ENCODE measurements around the gene CCDC81. TPM values are rescaled to one million over a fixed set of nuclear protein-coding genes. Genes with fewer than 3 reads are reported as not detected.

Gene CCDC81
- total and polyA plus RNA-seq, 3 experiments from 2014 or later = 0.26 to 0.44 (median 0.31) TPM

DNA sequence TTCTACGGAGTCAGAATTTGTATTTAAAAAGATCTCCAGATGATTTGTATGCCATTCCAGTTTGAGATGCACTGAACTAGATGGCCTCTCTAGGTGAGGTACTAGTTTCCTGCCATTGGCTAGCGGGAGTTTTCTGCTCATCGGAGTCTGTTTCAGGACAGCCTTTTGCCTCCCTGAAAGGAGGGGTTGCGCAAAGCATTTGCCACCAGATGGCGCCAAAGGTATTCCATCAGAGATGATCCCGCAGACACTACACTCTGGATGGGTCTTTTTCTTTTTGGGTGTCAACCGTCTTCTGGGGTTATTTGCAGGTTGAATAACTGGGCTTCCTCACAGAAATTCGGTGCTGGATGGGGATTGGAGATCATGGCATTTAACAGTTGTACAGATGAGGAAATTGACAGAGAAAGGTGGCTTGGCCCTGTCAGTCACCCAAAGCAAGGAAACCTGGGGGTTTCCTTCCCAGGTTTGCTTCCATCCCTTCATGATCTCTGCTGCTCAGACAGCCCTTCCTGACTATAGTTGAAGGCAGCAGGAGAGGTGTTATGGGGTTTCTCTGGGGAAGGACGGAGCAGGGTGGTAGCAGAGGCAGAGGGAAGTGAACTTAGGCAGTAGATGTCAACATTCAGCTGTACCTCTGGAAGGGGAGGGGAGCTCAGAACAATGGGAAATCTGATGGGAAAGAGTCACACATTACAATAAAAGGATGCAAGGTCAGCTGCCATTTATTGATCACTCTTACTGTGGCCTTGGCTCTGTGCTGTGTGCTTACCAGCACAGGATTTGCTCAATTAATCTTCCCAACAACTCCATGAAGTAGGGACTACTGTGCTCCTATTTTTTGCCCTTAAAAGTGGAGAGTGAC is 81.6 kb downstream of the CCDC81 start:
- no peak overlapping the region for H3K4me3 ChIP-seq (ENCODE audit: low read length)
- H3K9me3 Mint-ChIP-seq = no peaks in the 10 kb centered on the region
- H3K9me3 ChIP-seq (ENCODE audit: low read length) = no peaks in the 10 kb centered on the region
- H3K27me3 Mint-ChIP-seq = no peaks in the 10 kb centered on the region
- CTCF ChIA-PET = interaction anchor here (1.1 to 2.3 kb wide), 5 partner anchors 8 to 152 kb away, joined by 3 to 9 read pairs (median 4); no protein-coding TSS in a partner anchor
- H3K27ac ChIP-seq (ENCODE audit: low read depth, low read length) = no peak overlapping the region
- peak; percentile 33 to 77 (median 52) for DNase-seq
- peaks cover 2 to 6% (median 6%) of the 10 kb centered on the region in 3 donors for H3K4me1 Mint-ChIP-seq
- H3K36me3 Mint-ChIP-seq = no peaks in the 10 kb centered on the region
- no peak overlapping the region for H3K4me3 Mint-ChIP-seq
- no peaks in the 10 kb centered on the region for H3K4me1 ChIP-seq (ENCODE audit: insufficient read depth, low read length)
- no peaks in the 10 kb centered on the region for H3K36me3 ChIP-seq (ENCODE audit: insufficient read depth, low read length)
- H3K27me3 ChIP-seq (ENCODE audit: insufficient read depth, low read length, poor library complexity, severe bottlenecking) = no peaks in the 10 kb centered on the region
- no peak overlapping the region for H3K27ac Mint-ChIP-seq
- POLR2A ChIA-PET = no interaction called here

DNA sequence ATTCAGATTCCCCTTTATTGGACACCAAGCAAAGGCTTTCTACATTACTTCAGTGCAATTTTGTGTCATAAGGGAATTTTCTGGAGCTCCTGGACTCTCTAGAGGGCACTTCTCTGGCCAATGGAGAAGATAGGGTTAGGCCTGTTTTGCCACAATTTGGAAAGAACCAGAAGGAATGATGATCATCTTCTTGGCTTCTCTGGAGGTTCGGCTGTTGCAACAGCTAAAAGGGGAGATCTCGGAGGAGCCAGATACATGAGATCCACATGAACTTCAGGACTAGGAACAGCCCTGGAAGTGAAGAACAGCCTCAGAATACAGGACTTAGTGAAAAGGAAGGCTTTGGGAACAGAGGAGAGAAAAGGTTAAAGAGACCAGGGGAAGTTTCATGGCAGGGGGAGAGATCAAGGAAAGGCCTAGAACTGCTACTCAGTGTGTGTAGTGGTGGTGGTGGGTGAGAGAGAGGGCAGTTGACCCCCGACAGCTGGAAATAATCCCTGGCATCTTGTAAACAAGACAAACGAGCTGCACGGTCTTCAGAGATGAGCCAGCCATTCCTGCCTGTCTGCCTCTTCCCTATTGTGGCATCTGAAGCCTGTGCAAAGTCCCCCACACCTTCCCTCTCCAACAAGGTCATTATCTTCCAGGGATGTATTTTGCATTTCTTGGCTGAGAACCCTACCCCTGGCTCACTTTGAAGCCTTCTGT is 83.8 kb downstream of the CCDC81 start:
- Mint-ChIP-seq H3K4me1 (peaks cover 2 to 6% (median 6%) of the 10 kb centered on the region in 3 donors), H3K4me3 (no peak overlapping the region)
- CTCF ChIA-PET = interaction anchor here (2.3 kb wide), 1 partner anchor 10 kb away, joined by 9 read pairs; no protein-coding TSS in a partner anchor

DNA sequence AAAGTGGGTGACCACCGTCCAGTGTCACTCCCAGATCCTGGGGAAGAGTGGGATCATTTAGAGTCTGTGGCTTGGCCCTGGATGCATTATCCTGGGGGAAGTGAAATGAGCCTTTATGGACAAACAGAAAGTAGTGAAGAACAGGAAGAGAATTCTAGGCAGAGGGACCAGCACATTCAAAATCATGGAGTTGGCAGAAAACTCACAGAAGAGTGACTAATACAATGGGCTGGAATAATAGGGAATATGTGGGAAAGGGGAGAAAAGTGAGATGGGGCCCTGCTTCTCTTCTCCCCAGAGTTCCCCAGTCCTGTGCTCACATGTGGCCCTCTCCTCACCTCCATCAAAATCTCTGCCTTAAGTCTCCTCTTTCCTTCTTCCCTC is 84.3 kb downstream of the CCDC81 start:
- DNase-seq = no peak
- Mint-ChIP-seq H3K27me3 (no peaks in the 10 kb centered on the region), H3K4me1 (peaks cover 2 to 6% (median 6%) of the 10 kb centered on the region in 3 donors), H3K36me3 (peaks cover 0 to 3% (median 0%) of the 10 kb centered on the region in 3 donors), H3K4me3 (no peak overlapping the region), H3K27ac (no peak overlapping the region), H3K9me3 (no peaks in the 10 kb centered on the region)
- H3K27me3 ChIP-seq (ENCODE audit: insufficient read depth, low read length, poor library complexity, severe bottlenecking) = no peaks in the 10 kb centered on the region
- ChIA-PET CTCF (no interaction called here), POLR2A (no interaction called here)
- no peaks in the 10 kb centered on the region for H3K9me3 ChIP-seq (ENCODE audit: low read length)
- H3K4me3 ChIP-seq (ENCODE audit: low read length) = no peak overlapping the region
- no peaks in the 10 kb centered on the region for H3K36me3 ChIP-seq (ENCODE audit: insufficient read depth, low read length)
- H3K4me1 ChIP-seq (ENCODE audit: insufficient read depth, low read length) = no peaks in the 10 kb centered on the region
- no peak overlapping the region for H3K27ac ChIP-seq (ENCODE audit: low read depth, low read length)

More for the DNA sequence above, 83.8 kb downstream of the CCDC81 start:
- Histone ChIP-seq H3K27me3 (ENCODE audit: insufficient read depth, low read length, poor library complexity, severe bottlenecking) (no peaks in the 10 kb centered on the region), H3K9me3 (ENCODE audit: low read length) (no peaks in the 10 kb centered on the region), H3K36me3 (ENCODE audit: insufficient read depth, low read length) (no peaks in the 10 kb centered on the region), H3K4me1 (ENCODE audit: insufficient read depth, low read length) (no peaks in the 10 kb centered on the region), H3K27ac (ENCODE audit: low read depth, low read length) (no peak overlapping the region), H3K4me3 (ENCODE audit: low read length) (no peak overlapping the region)
- no peaks in the 10 kb centered on the region for H3K27me3 Mint-ChIP-seq
- no peaks in the 10 kb centered on the region for H3K9me3 Mint-ChIP-seq
- DNase-seq = no peak
- peaks cover 0 to 3% (median 0%) of the 10 kb centered on the region in 3 donors for H3K36me3 Mint-ChIP-seq
- POLR2A ChIA-PET = no interaction called here
- H3K27ac Mint-ChIP-seq = peak overlapping the region in 1 of 8 donors; percentile 58

DNA sequence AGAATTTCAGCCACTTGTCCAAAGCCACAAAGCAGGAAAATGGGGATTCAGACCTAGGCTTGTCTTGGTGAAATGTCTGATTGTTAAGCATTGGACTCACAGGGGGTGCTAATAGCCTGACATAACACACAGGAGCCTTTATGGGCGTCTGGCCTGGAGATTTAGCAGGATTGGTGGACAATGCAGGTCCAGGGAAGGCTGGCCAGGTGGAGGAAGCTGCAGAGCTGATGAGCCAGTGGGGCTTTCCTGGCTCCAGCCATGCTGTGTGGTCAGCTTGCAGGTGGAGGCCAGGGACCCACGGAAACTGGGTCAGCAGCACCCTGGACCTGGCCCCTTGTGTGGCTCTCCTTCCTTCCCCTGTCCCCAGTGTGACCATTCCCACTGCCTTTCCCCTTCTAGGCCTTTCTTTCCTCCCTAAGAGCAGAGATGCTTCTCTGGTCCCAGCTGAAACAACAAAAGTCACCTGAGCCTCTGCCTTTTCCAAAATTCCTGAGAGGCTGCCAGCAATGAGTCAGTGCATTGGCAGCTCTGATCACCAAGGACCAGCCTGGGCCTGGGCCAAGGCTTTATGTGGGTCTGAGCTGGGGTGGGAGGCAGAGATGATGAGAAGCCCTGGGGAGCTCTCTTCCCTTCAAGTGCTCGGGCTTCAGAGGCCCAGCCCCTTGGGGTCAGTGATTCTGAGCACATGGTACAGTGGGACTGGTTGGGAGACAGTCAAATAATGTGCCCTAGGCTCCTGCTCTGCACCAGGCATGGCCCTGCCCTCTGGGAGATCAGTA is 85.2 kb downstream of the CCDC81 start:
- no peaks in the 10 kb centered on the region for H3K36me3 ChIP-seq (ENCODE audit: insufficient read depth, low read length)
- H3K9me3 ChIP-seq (ENCODE audit: low read length) = no peaks in the 10 kb centered on the region
- CTCF ChIA-PET = no interaction called here
- H3K4me3 Mint-ChIP-seq = no peak overlapping the region
- POLR2A ChIA-PET = no interaction called here
- H3K4me1 Mint-ChIP-seq = peaks cover 2 to 6% (median 6%) of the 10 kb centered on the region in 3 donors
- H3K4me3 ChIP-seq (ENCODE audit: low read length) = no peak overlapping the region
- no peak for DNase-seq
- H3K27me3 Mint-ChIP-seq = no peaks in the 10 kb centered on the region
- no peaks in the 10 kb centered on the region for H3K4me1 ChIP-seq (ENCODE audit: insufficient read depth, low read length)
- no peak overlapping the region for H3K27ac ChIP-seq (ENCODE audit: low read depth, low read length)
- no peaks in the 10 kb centered on the region for H3K9me3 Mint-ChIP-seq
- H3K36me3 Mint-ChIP-seq = peaks cover 0 to 3% (median 0%) of the 10 kb centered on the region in 3 donors
- no peak overlapping the region for H3K27ac Mint-ChIP-seq
- no peaks in the 10 kb centered on the region for H3K27me3 ChIP-seq (ENCODE audit: insufficient read depth, low read length, poor library complexity, severe bottlenecking)

DNA sequence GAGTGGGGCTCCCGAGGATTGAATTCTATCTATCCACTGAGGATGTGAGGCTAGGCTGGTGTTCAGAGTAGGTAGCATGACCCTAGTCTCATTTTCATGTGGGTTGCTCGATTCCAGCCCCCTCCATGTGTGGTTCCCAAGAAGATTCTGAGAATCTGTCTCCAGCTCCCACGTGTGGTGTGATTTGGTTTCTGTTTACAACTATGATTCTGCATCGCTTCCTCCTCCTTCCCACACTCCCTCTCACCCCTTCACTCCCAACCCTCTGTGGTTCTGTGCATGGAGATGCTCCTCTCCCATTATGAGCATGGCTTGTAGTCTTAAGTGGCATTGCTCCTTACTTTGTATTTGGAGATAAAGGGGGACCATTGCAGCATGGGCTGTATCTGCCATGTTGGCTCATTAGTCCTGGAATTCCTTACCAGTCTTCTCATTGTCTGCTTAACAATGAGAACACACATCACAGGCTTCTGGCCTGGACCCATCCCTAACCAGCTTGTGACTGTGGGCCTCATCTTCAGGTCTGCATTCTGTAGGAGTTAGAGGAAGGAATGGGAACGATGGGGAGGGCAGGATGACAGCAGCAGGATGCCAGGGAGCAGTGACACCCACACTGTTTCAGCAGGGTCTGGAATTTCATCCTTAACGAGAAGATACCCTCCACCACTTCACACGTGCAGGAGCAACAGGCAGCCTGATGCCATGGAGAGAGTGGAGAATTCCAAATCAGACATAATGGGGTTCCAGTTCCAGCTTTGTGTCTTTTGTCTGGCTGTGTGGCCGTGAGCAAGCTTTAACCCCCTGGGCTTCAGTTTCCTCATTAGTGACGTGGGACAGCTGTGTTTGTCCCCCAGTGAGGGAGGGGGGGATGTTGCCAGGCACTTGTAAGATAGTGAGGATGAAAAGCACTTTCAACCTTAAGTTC is 86.0 kb downstream of the CCDC81 start:
- Histone ChIP-seq H3K9me3 (ENCODE audit: low read length) (no peaks in the 10 kb centered on the region), H3K36me3 (ENCODE audit: insufficient read depth, low read length) (no peaks in the 10 kb centered on the region), H3K27ac (ENCODE audit: low read depth, low read length) (no peak overlapping the region), H3K27me3 (ENCODE audit: insufficient read depth, low read length, poor library complexity, severe bottlenecking) (no peaks in the 10 kb centered on the region), H3K4me3 (ENCODE audit: low read length) (no peak overlapping the region), H3K4me1 (ENCODE audit: insufficient read depth, low read length) (no peaks in the 10 kb centered on the region)
- H3K4me3 Mint-ChIP-seq = no peak overlapping the region
- H3K27ac Mint-ChIP-seq = no peak overlapping the region
- DNase-seq = no peak
- H3K9me3 Mint-ChIP-seq = no peaks in the 10 kb centered on the region
- H3K4me1 Mint-ChIP-seq = peaks cover 2 to 6% (median 6%) of the 10 kb centered on the region in 3 donors
- POLR2A ChIA-PET = no interaction called here
- peaks cover 0 to 3% (median 0%) of the 10 kb centered on the region in 3 donors for H3K36me3 Mint-ChIP-seq
- CTCF ChIA-PET = no interaction called here
- H3K27me3 Mint-ChIP-seq = no peaks in the 10 kb centered on the region

DNA sequence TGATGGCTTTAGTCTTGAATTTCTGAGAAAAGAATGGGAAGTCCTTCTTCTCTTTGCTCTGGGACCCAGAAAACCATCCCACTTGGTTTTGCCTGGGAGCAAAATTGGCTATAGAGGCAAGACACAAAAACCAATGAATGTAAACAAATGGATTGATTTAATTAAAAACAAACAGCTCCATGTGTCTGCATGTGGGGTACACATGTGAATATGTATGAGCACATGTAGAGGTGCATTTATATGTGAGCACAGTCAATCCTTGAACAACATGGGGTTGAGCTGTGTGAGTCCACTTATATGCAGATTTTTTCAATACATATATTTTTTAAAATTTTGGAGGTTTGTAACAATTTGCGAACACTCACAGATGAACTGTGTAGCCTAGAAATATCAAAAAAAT is 87.2 kb downstream of the CCDC81 start:
- Mint-ChIP-seq H3K9me3 (no peaks in the 10 kb centered on the region), H3K36me3 (peaks cover 0 to 3% (median 0%) of the 10 kb centered on the region in 3 donors), H3K4me1 (no peaks in the 10 kb centered on the region), H3K27ac (peak overlapping the region in 1 of 8 donors; percentile 48), H3K27me3 (no peaks in the 10 kb centered on the region), H3K4me3 (no peak overlapping the region)
- Histone ChIP-seq H3K4me1 (ENCODE audit: insufficient read depth, low read length) (no peaks in the 10 kb centered on the region), H3K4me3 (ENCODE audit: low read length) (no peak overlapping the region), H3K27me3 (ENCODE audit: insufficient read depth, low read length, poor library complexity, severe bottlenecking) (no peaks in the 10 kb centered on the region), H3K36me3 (ENCODE audit: insufficient read depth, low read length) (no peaks in the 10 kb centered on the region), H3K27ac (ENCODE audit: low read depth, low read length) (no peak overlapping the region), H3K9me3 (ENCODE audit: low read length) (no peaks in the 10 kb centered on the region)
- DNase-seq = no peak
- ChIA-PET POLR2A (no interaction called here), CTCF (interaction anchor here (0.9 kb wide), 1 partner anchor 13 kb away, joined by 3 read pairs; no protein-coding TSS in a partner anchor)

DNA sequence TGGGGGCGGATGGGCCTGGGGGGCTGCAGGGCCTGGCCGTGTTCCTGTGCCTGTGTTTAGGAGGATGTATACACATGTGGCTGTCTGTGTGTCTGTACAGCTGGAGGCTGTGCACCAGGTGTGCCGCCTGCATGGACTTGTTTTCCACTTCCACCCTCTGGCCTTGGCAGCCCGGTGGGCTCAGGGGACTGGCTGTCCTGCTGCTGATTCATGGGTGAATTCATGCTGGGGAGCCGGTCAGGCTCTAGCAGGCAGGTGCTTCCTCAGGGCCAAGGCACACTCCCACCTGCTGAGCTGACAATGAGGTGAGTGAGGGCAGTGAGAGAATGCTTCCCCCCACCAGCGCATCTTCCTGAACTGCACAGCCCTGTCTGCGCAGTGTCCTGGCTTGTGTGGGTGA is 88.4 kb downstream of the CCDC81 start:
- DNase-seq = no peak
- H3K4me1 ChIP-seq (ENCODE audit: insufficient read depth, low read length) = no peaks in the 10 kb centered on the region
- Mint-ChIP-seq H3K9me3 (no peaks in the 10 kb centered on the region), H3K36me3 (peaks cover 0 to 3% (median 0%) of the 10 kb centered on the region in 3 donors), H3K4me3 (no peak overlapping the region), H3K27me3 (no peaks in the 10 kb centered on the region), H3K27ac (no peak overlapping the region), H3K4me1 (no peaks in the 10 kb centered on the region)
- H3K9me3 ChIP-seq (ENCODE audit: low read length) = no peaks in the 10 kb centered on the region
- ChIA-PET CTCF (no interaction called here), POLR2A (no interaction called here)
- H3K27me3 ChIP-seq (ENCODE audit: insufficient read depth, low read length, poor library complexity, severe bottlenecking) = no peaks in the 10 kb centered on the region
- H3K27ac ChIP-seq (ENCODE audit: low read depth, low read length) = no peak overlapping the region
- no peak overlapping the region for H3K4me3 ChIP-seq (ENCODE audit: low read length)
- no peaks in the 10 kb centered on the region for H3K36me3 ChIP-seq (ENCODE audit: insufficient read depth, low read length)

Data from CD8-positive, alpha-beta memory T cell (primary cell).